Hindlimb muscle (tissue), 1 donor: Measurements from ENCODE around the gene IRF9. TPM values are rescaled to one million over a fixed set of nuclear protein-coding genes. Genes with fewer than 3 reads are reported as not detected.
A peak's percentile ranks its signal among the peaks of the same experiment; 100 is the strongest.
"Not testable (repeated sequence)": the region's sequence is repeated elsewhere in the genome, so short reads cannot be mapped to it uniquely, and the experiment has no call there.

Experiments
- DNase-seq: peaks from one replicate; pipeline ENCODE4 v3.0.0-alpha.2; 2013
- polyA plus RNA-seq: library from polyadenylated mRNA; unstranded; fragments of 120-200 nt; gene quantifications from one replicate; pipeline ENCODE4 v1.2.1, GENCODE V29; 2013; ENCODE audit not compliant: insufficient read length

Gene IRF9
- polyA plus RNA-seq, 1 donor: 32.6 TPM

DNA sequence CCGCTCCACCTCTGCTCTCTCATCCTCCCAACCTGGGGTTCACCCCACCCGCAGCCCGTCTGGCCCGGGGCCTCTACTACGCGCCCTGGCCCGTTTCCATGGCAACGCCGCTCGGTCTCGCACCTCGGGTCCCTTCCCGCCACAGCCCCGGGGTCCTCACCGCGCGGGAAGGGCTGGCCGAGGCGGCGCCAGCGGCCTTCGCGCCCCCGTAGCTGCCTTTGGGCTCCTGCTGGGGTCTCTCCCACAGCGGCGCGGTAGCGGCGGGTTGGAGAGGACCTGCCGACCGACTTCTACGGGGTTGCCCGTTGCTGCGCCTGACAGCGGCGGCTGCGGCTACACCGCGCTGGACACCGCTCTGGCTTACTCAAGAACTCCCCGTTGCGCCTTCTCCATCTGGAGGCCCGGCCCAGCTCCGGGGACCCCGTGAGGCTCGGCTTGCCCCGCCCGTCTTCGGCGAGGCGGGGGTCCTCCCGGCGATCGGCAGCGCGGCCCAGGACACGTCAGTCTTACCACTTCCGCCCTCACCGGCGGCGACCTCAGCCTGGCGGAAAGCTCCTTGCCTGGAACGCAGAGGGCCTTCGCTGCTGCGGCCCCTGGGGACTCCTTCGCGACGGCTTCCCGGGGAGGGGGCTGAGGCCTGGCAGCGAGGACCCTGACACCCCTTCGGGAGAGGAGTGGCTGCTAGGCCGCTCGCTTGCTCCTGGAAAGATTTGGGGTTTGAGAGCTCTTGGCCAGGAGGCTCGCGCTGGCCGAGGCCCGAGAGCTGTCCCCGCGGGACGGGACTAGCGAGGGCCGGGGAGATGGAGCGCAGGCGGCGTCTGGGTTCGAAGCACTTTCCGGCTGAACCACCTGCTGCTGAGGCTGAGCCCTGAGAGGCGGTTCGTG lies 34.4 kb downstream of the IRF9 start, which contains the start of gene TM9SF1:
TSS of gene TM9SF1 (minus strand) at position 256 of the 885 bp plus-strand sequence. CDS start 422 bp downstream, outside the sequence.
- peak; percentile 93 for DNase-seq

DNA sequence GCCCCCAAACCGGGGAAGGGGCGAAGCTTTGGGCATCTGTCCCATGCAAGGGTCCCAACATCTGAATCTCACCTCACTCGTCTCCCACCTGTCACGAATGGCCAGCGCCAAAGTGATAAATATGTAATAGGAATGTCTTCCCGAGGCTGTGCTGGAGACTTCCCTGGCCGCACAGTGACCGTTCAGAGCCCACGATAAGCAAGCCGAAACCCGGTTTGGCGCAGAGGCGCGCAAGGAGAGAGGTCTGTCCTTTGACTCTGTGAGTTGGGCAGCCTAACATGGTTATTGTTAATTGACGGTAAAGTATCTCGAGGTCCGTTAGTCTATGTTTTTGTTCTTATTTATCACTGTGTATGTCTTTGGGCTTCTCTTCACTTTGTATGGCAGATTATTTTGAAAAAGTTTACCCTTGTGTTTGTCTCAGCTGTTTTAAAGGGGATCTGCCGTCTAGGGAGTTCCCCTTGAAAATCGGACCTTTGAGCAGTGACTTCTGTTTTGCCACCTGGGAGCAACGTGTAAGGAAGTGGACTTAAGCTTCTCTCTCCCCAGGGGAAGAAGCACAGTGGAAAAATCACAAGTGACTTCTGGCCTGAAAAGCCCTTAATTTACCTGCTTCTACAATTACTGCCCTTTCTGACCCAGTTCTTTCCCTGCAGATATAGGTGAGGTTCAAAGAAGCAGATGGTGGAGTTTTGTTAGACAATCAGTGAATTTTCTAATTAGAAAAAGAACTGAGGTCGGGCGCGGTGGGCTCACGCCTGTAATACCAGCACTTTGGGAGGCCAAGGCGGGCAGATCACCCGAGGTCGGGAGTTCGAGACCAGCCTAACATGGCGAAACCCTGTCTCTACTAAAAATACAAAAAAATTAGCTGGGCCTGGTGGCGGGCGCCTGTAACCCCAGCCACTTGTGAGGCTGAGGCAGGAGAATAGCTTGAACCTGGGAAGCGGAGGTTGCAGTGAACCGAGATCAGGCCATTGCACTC lies 35.3 kb downstream of the IRF9 start:
- DNase-seq: no peak

DNA sequence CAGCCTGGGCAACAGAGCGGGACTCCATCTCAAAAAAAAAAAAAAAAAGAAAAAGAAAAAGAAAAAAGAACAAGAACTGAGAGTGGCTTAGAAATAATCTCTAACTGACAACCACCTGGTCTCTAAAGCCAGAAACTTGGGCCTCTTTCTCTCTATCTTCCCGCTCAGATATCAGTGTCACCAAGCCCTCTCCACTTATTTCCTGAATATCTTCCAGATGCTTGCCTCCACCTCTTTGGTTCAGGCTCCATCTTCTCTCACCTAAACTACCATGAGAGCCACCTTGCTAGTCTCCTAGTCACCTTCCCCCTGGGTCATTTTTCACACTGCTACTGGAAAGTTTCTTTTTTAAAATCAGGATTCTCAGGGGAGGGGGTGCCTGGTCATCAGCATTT lies 36.0 kb downstream of the IRF9 start:
- DNase-seq: no peak

DNA sequence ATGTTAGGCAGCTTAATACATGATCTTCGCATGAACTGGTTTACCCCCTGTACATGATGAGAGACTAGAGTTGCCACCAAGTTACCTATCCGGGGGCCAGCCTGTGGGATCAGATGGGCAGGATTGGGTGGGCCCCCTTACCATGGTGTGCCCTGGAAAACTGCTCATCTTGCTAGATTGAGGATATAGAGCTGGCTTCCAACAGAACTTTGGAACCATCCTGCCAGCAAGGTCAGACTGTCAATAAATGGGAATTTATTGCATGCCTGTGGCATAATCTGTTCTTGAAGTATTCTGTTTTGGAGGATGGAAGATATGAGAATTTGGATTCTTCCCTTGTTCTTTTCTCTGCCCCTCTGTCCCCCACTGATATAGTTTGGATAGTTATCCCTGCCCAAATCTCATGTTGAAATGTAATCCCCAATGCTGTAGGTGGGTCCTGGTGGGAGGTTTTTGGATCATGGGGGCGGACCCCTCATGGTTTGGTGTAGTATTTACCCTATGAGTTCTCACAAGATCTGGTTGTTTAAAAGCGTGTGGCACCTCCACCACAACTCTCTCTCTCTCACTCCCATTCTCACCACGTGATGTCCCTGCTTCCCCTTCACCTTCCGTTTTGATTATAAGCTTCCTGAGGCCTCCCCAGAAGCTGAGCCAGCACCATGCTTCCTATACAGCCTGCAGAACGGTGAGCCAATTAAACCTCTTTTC lies 37.9 kb downstream of the IRF9 start:
- no peak for DNase-seq

DNA sequence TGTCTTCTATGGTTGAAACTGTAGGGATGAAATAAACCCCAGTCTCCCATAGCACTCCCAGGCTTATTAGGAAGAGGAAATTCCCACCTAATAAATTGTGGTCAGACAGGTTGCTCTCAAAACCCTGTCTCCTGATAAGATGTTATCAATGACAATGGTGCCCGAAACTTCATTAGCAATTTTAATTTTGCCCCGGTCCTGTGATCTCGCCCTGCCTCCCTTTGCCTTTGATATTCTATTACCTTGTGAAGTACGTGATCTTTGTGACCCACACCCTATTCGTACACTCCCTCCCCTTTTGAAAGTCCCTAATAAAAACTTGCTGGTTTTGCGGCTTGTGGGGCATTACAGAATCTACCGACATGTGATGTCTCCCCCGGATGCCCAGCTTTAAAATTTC lies 41.5 kb downstream of the IRF9 start:
- DNase-seq: not testable (repeated sequence)

DNA sequence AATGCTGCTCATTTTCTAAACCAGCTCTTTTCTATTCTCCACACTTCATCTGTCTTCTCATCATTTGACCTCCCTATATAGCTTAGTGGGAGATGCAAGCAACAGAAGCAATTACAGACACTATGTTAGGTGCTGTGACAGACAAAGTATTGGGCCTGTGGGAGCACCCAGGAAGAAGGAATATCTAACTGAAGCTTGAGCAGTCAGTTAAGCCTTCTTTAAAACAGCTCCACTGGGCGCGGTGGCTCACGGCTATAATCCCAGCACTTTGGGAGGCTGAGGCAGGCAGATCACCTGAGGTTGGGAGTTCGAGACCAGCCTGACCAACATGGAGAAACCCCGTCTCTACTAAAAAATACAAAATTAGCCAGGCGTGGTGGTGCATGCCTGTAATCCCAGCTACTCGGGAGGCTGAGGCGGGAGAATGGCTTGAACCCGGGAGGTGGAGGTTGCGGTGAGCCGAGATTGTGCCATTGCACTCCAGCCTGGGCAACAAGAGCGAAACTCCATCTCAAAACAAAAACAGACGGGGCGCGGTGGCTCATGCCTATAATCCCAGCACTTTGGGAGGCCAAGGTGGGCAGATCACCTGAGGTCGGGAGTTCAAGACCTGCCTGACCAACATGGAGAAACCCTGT lies 42.3 kb downstream of the IRF9 start:
- DNase-seq: not testable (repeated sequence)

DNA sequence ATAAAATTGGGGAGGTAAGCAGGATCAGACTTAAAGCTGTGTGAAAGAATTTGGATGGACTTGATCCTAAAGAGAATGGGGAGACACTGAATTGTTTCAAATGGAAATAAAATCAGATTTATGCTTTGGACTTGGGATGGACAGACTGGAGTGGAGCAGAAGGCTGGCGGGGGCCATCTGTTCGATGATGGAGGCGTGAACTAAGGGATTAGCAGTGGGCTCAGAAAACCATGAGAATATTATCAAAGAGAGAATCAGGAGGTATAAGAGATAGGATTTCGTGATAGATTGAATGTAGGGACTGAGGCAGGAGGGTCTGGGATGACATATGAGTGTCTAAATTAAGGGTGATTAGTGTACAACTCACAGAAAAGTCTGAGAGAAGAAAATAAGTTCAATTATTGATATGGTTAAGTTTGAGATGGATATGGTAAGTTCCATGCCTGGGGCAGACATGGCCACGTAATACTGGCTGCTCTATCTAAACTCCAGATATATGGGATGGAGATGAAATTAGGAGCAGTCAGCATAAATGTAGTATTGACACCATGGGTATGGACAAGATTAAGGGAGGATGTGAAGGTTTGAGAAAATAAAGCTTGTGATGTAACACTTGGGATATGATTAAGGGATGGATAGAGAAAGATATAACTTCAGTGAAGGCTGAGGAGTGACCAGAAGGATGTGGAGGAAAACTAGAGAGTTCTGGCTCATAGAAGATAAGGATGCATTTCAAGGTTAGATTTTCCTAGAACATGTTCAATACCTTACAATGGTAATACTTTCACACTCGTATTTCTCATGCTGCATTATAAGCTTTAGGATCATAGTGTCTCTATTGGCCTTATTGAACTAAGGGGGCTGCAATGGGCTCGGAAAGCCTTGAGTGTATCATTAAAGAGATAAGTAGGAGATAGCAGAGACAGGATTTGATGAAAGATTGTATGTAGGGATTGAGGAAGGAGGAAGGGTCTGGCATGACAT lies 43.4 kb downstream of the IRF9 start:
- DNase-seq: no peak

DNA sequence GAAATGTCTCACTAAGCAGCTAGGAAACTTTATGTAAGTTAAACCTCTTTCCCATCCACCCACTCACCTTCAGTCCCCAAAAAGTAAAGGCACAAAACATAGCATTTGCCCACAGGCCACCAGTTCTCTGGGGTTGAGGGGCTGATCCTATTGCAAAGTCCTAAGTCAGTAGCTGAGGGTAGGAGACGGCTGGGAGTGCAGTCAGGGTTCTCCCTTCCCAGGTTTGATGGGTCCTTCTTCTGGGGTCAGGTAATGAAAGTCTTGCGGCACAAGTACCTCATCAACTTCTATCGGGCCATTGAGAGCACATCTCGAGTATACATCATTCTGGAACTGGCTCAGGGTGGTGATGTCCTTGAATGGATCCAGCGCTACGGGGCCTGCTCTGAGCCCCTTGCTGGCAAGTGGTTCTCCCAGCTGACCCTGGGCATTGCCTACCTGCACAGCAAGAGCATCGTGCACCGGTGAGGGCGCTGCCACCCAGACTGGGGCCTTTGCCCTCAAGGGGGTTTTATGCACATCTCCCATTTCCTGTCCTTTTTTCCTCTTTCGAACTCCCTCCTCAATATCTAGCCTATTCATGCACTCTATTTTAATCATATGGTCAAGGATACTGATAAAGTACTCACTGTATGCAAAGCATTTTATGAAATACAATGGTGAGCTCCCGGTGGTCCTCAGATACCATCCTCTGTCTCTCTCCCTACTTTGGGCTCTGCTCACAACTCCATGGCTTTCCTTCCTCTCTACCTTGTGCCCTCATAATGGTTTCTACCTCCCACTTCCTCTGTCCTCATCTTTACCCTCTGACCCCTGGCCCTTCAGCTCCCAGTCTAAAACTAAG lies 45.4 kb downstream of the IRF9 start:
- DNase-seq: no peak

DNA sequence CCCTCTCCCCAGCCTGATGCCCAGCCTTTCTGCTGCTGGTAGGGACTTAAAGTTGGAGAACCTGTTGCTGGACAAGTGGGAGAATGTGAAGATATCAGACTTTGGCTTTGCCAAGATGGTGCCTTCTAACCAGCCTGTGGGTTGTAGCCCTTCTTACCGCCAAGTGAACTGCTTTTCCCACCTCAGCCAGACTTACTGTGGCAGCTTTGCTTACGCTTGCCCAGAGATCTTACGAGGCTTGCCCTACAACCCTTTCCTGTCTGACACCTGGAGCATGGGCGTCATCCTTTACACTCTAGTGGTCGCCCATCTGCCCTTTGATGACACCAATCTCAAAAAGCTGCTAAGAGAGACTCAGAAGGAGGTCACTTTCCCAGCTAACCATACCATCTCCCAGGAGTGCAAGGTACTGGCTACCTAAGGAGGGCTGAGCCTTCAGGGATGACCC lies 46.1 kb downstream of the IRF9 start:
- no peak for DNase-seq

DNA sequence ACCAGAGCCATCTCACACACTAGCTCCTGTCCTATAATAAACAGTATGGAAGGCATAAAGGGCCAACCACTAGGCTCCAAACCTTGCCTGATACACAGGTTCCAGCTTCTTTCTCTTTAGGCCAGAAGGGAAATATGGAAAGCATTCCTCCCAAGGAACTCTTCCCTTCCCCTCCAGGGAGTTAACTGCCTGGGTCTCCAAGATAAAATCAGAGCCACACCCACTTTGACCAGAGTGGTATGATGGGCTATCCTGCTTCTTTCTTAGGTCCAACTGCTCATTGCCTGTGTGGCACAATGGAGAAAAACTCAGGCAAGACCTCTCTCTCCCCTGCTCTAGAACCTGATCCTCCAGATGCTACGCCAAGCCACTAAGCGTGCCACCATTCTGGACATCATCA lies 46.6 kb downstream of the IRF9 start:
- DNase-seq: no peak

DNA sequence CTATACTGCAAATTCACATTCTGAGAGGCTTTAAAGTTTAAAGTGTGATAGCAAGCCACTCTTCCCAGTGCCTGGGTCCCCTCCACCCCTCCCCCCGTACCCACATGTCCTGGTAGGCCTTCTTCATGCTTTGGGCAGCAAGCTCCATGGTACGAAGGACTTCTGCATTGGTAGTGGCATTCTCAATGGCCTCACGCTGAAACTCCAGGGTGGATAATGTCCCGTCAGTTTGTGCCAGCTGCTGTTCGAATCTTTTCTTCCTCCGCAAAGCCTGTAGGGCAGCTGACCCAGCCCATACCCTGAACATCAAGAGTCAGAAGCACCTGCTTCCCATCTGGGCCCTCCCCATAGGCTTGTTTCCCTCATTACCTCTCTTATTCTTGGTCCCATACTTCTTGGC lies 50.2 kb downstream of the IRF9 start:
- DNase-seq: no peak

DNA sequence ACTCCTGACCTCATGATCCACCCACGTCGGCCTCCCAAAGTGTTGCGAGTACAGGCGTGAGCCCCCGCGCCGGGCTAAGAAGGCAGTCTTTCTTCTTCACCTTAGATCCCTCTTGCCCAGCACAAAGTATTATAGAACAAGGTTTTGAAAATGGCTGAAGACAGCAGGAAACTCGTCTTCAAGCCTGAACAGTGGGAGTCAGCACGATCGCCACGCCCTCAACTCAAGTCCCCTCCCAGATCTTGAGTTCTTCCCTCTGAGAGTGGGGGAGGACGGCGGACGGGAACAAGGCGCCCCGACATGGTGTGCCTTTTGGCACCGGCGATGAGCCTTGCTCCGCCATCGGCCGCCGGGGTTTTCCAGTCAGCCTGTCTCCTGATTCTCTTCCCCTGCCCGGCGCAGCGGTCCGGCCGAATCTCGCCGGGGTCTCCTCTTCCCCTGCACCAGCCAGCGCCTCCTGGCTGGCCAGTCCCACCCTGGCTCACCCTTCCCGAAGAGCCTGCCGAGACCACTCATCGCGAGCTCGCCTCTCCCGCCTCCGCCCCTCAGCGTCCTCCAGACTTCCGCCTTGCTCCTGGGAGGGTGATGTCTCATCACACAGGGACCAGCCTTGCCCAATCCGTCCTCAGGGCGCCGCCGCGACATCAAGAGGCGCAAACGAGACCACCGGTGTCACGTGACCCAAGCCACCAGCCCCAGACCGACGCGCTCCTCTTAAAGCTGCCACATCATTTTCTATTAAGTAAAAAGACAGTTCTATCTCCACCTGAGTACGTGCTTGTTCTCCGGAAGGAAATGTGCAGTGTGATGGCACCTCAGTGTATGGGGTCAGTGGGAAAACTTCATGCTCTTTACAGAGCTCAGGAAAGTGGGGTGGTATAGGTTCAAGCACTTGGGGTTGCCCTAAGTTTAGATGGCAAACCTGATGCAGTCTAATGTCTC lies 52.1 kb downstream of the IRF9 start, which contains the start of gene CHMP4A:
TSS of gene CHMP4A (minus strand) at position 565 of the 942 bp plus-strand sequence. CDS start at position 516, 49 bp downstream.
- peak; percentile 96 for DNase-seq

DNA sequence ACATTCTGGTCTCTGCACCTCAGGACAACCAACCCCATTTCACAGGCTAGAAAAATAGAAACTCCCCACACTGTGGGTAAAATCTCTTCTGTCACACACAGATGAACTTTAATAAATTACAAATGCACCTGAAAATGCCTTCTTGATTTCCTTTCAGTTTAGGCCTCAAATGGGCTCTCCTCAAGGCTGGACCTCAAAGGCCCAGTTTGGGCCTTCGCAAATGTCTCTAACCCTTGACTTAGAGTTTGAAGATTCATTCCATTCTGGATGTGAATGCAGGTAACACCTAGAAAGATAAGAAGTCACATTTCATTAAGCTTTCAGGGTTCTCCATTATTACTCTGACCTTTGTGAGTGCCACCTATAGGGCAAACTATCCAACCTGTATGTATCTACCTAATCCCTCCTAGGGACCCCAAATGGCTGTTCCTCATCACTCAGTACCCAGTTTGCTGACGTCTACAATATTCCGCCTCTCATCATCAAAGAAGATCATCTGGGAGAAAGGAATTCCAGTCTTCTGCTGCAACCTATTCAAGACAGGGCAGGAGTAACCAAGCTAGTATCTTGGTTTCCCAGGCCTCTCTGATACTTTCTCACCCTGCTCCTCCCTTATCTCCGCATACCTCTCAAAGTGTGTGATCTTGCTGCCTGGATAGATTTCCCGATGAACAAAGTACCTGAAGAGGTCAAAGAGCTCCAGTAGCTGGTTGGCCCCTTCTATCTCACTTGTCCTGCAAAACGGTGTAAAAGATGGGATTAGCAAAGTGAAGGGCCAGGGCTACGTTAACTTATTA lies 53.0 kb downstream of the IRF9 start:
- no peak for DNase-seq

DNA sequence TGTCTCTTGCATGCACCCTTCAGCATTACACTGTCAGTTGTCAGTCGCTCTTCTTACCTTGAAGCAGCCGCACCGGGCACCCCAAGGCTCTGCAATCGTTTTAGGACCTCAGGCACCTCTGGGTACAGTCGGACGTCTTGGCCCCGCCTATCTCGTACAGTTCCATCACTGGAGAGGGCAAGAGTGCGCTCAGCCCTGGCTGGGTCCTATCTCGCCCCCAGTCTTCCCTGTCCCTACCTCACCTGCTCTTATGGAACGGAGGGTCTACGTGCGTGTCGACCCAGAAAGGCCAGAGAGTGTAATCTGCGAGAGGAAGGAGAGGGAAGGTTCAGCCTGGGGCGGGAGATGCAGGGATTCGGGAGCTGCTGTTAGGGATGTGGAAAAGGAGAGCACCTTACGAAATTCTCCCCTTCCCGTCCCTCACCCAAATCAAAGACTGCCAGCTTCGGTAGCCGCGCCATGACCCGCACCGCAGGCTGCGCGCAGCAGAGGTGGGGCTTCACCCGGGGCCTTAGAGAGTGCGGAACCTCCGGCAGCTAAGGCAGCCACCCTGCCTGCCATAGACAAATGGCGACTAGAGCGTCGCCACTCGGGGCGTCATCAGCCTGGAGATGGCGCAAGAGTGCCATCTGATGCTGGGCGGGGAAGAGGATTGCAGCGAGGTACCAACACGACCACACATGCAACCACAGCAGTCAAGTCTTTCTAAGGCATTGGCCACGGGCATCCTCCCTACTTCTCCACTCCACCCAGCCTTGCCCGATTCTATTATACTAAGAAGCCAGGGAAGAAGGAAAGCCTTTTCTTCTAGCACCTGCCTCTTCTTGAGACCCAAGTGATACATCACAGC lies 54.7 kb downstream of the IRF9 start, which contains the start of gene MDP1:
TSS of gene MDP1 (minus strand) at position 572 of the 850 bp plus-strand sequence. CDS start at position 461, 111 bp downstream.
- peak; percentile 90 for DNase-seq
